H1 (cell line): ENCODE measurements around the gene STARD3.

Experiments
- EP300 ChIP-seq, 2 experiments: IDR thresholded peaks; 1 replicate in 1 of 2; 2 replicates in 1 of 2; pipeline ENCODE4 v1.6.1; 2011 to 2012; ENCODE audit warnings: low read depth in 2 of 2, low read length in 2 of 2, mild to moderate bottlenecking in 2 of 2, borderline replicate concordance in 1 of 2, inconsistent platforms in 1 of 2, moderate library complexity in 1 of 2
- NRF1 ChIP-seq: IDR thresholded peaks from 2 replicates; pipeline ENCODE4 v1.6.1; 2011; ENCODE audit warnings: mild to moderate bottlenecking, low read depth, low read length, improper control_type of control experiment
- POLR2A ChIP-seq, 2 experiments: IDR thresholded peaks; 1 replicate in 1 of 2; 2 replicates in 1 of 2; pipeline ENCODE4 v1.6.1; 2011; ENCODE audit warnings: low read depth in 2 of 2, low read length in 2 of 2, mild to moderate bottlenecking in 2 of 2; ENCODE audit errors: control extremely low read depth in 1 of 2
- TAF1 ChIP-seq: IDR thresholded peaks from 2 replicates; pipeline ENCODE4 v1.6.1; 2011; ENCODE audit warnings: mild to moderate bottlenecking, low read depth, low read length
- USF2 ChIP-seq: IDR thresholded peaks from 2 replicates; pipeline ENCODE4 v1.6.1; 2011; ENCODE audit warnings: low read length, improper control_type of control experiment
- YY1 ChIP-seq: IDR thresholded peaks from 2 replicates; pipeline ENCODE4 v1.6.1; 2011; ENCODE audit warnings: low read depth, mild to moderate bottlenecking, low read length
- ZNF274 ChIP-seq: IDR thresholded peaks from 2 replicates; pipeline ENCODE4 v1.7.0; 2012; ENCODE audit warnings: low read length, borderline replicate concordance; ENCODE audit errors: extremely low read depth

- TF ChIP-seq POLR2A (IDR thresholded peaks at IDR 0.05; ENCODE audit: control extremely low read depth in 1 of 2, low read depth in 2 of 2, low read length in 2 of 2) (no peak), EP300 (IDR thresholded peaks at IDR 0.05; ENCODE audit: borderline replicate concordance in 1 of 2, low read depth in 2 of 2, low read length in 2 of 2) (no peak), USF2 (no peak), TAF1 (no peak), ZNF274 (no peak), NRF1 (no peak), YY1 (no peak)
Observed at GRCh38 chr17:39652587-39653315, 15.8 kb downstream of the STARD3 start.
